DND-41 (cell line): Measurements from ENCODE around the gene A3GALT2.

ENCODE experiments used
- EZH2 ChIP-seq: IDR thresholded peaks from 3 replicates; pipeline ENCODE4 v1.6.1; 2012; ENCODE audit warnings: borderline replicate concordance, low read depth, mild to moderate bottlenecking, moderate library complexity, low read length, inconsistent platforms; ENCODE audit not compliant: severe bottlenecking
- TF ChIP-seq, protein P1 (sequence below): IDR thresholded peaks from 2 replicates; pipeline ENCODE4 v1.5.1; 2012; ENCODE audit warnings: borderline replicate concordance, low read length, moderate library complexity, mild to moderate bottlenecking; ENCODE audit not compliant: poor library complexity, severe bottlenecking; ENCODE audit errors: extremely low read depth

DNA sequence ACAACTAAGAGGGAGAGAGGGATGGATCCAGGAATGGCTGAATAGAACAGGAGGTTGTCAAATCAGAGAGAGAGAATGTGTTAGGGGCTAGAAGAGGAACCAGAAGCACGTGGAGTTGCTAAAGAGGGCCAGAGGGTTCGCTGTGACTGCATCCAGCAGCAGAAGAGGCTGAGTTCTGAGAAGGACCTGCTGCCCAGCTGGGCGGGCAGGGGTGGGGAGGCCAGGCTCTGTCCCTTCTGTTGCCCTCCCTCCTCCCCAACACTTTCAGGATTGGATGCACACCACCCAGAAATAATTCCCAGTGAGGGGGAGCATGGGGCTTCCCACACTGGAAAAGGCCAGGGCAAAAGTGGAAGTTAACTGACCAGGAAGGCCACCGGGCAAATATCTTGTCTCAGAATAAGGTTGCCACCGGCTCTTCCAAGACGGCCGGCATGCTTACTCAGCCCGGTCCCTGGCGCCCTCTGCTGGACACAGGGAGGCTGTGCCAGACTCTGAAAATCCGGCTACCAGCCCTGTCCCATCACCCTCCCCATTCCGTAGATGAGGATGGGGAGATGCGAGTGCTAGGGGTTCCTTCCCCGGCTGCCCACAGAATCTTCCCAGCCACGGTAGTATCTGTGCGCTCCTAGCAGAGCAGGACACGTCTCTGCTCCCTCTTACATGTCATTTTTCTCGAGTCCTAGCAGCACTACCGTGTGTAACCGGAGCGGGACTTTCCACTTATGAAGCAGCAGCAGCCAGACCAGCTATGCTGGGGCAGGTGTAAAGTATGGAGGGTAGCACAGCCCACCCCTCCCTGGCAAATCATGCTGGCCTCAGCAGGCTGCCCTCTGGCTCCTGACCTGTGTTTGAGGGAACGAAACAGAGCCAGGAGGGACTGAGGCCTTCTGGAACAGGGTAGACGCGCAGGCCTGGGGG is 46.8 kb upstream of the A3GALT2 start:
- TF ChIP-seq, protein P1, sequence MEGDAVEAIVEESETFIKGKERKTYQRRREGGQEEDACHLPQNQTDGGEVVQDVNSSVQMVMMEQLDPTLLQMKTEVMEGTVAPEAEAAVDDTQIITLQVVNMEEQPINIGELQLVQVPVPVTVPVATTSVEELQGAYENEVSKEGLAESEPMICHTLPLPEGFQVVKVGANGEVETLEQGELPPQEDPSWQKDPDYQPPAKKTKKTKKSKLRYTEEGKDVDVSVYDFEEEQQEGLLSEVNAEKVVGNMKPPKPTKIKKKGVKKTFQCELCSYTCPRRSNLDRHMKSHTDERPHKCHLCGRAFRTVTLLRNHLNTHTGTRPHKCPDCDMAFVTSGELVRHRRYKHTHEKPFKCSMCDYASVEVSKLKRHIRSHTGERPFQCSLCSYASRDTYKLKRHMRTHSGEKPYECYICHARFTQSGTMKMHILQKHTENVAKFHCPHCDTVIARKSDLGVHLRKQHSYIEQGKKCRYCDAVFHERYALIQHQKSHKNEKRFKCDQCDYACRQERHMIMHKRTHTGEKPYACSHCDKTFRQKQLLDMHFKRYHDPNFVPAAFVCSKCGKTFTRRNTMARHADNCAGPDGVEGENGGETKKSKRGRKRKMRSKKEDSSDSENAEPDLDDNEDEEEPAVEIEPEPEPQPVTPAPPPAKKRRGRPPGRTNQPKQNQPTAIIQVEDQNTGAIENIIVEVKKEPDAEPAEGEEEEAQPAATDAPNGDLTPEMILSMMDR = peak; percentile 97
- TF ChIP-seq EZH2 = no peak
